IMR-90 (cell line): Measurements from ENCODE around the gene ZSCAN12. TPM values are rescaled to one million over a fixed set of nuclear protein-coding genes. Genes with fewer than 3 reads are reported as not detected.
"Not testable (repeated sequence)": the region's sequence is repeated elsewhere in the genome, so short reads cannot be mapped to it uniquely, and the experiment has no call there.

Experiments
- ATAC-seq: fragments of 200-7000 bp; cut with Tn5 transposase; 2 replicates; pipeline ENCODE4 v1.9.1; 2020; ENCODE audit warnings: low read depth, mild to moderate bottlenecking, moderate library complexity
- BruUV-seq: library from RNA; stranded (reverse); fragments of 400-500 nt; replicated peaks from 2 replicates; lab custom pipeline; 2021; lab: Mats Ljungman, UMichigan
- CTCF ChIA-PET: fragments of 300-600 bp; formaldehyde crosslinking; extraction: SDS; loops from one replicate; lab custom pipeline; 2021; ENCODE audit warnings: antibody characterized with exemption; lab: Yijun Ruan, JAX
- POLR2A ChIA-PET: fragments of 300-600 bp; sonication (Branson Sonifier 250); formaldehyde crosslinking; loops from one replicate; lab custom pipeline; 2022; ENCODE audit warnings: antibody characterized with exemption; ENCODE audit not compliant: unreplicated experiment; lab: Charles Lee
- DNase-seq: peaks from one replicate; pipeline ENCODE4 v3.0.0; 2013
- H2AFZ ChIP-seq: replicated peaks from 2 replicates; pipeline ENCODE3; 2013; ENCODE audit warnings: low read length, mild to moderate bottlenecking; ENCODE audit not compliant: poor library complexity
- H2AK5ac ChIP-seq: 2 replicates; pipeline ENCODE4 v1.6.1; 2013; ENCODE audit warnings: low read depth, low read length, inconsistent platforms
- H2AK9ac ChIP-seq: replicated peaks from 2 replicates; pipeline ENCODE3; 2013; ENCODE audit warnings: mild to moderate bottlenecking, low read depth, low read length, moderate library complexity; ENCODE audit not compliant: poor library complexity
- H2BK120ac ChIP-seq: 2 replicates; pipeline ENCODE4 v1.6.1; 2013; ENCODE audit warnings: low read depth, low read length, inconsistent platforms
- H2BK15ac ChIP-seq: 3 replicates; pipeline ENCODE4 v1.6.1; 2013; ENCODE audit warnings: low read depth, low read length, inconsistent platforms
- H2BK20ac ChIP-seq: 2 replicates; pipeline ENCODE4 v1.6.1; 2013; ENCODE audit warnings: low read depth, mild to moderate bottlenecking, inconsistent platforms, low read length, moderate library complexity
- H2BK5ac ChIP-seq: 2 replicates; pipeline ENCODE4 v1.6.1; 2013; ENCODE audit warnings: mild to moderate bottlenecking, low read depth, low read length, inconsistent platforms; ENCODE audit not compliant: poor library complexity, severe bottlenecking
- H3K14ac ChIP-seq: replicated peaks from 2 replicates; pipeline ENCODE4 v1.6.1; 2013; ENCODE audit warnings: low read depth, low read length, inconsistent platforms
- H3K18ac ChIP-seq: 2 replicates; pipeline ENCODE4 v1.6.1; 2013; ENCODE audit warnings: low read depth, low read length, control low read depth
- H3K23ac ChIP-seq: 2 replicates; pipeline ENCODE4 v1.6.1; 2013; ENCODE audit warnings: low read depth, low read length, inconsistent platforms
- H3K27ac ChIP-seq: 2 replicates; pipeline ENCODE4 v1.5.1; 2013; ENCODE audit warnings: mild to moderate bottlenecking, control low read depth, low read length; ENCODE audit not compliant: insufficient read depth
- H3K27me3 ChIP-seq: 2 replicates; pipeline ENCODE4 v1.6.1; 2013; ENCODE audit warnings: low read length; ENCODE audit not compliant: control insufficient read depth, insufficient read depth
- H3K36me3 ChIP-seq: 2 replicates; pipeline ENCODE4 v1.6.1; 2013; ENCODE audit warnings: low read length, mixed read lengths; ENCODE audit not compliant: control insufficient read depth, insufficient read depth
- H3K4ac ChIP-seq: 2 replicates; pipeline ENCODE4 v1.6.1; 2013; ENCODE audit warnings: low read depth, low read length, inconsistent platforms
- H3K4me1 ChIP-seq: 2 replicates; pipeline ENCODE4 v1.6.1; 2013; ENCODE audit warnings: low read length, mixed read lengths; ENCODE audit not compliant: control insufficient read depth, insufficient read depth
- H3K4me2 ChIP-seq: 2 replicates; pipeline ENCODE4 v1.6.1; 2013; ENCODE audit warnings: low read depth, mild to moderate bottlenecking, control low read depth, low read length, moderate library complexity
- H3K4me3 ChIP-seq: 2 replicates; pipeline ENCODE4 v1.5.1; 2013; ENCODE audit warnings: low read depth, mild to moderate bottlenecking, control low read depth, low read length, moderate library complexity; ENCODE audit not compliant: insufficient read depth
- H3K56ac ChIP-seq: 2 replicates; pipeline ENCODE4 v1.6.1; 2013; ENCODE audit warnings: low read length, inconsistent platforms; ENCODE audit not compliant: insufficient read depth; ENCODE audit errors: extremely low read depth
- H3K79me1 ChIP-seq, 2 experiments: 2 replicates each; pipeline ENCODE4 v1.6.1; 2013; ENCODE audit warnings: low read length in 2 of 2, inconsistent platforms in 1 of 2, low read depth in 1 of 2
- H3K9ac ChIP-seq: 2 replicates; pipeline ENCODE4 v1.6.1; 2013; ENCODE audit warnings: low read depth, low read length, control low read depth
- H3K9me1 ChIP-seq: 2 replicates; pipeline ENCODE4 v1.6.1; 2013; ENCODE audit warnings: low read length, inconsistent platforms; ENCODE audit not compliant: insufficient read depth
- H3K9me3 ChIP-seq: 2 replicates; pipeline ENCODE4 v1.6.1; 2013; ENCODE audit warnings: low read length; ENCODE audit not compliant: control insufficient read depth, insufficient read depth
- H4K20me1 ChIP-seq: 2 replicates; pipeline ENCODE4 v1.6.1; 2013; ENCODE audit warnings: low read length, inconsistent platforms; ENCODE audit not compliant: insufficient read depth
- H4K5ac ChIP-seq: 2 replicates; pipeline ENCODE4 v1.6.1; 2013; ENCODE audit warnings: mild to moderate bottlenecking, low read depth, low read length, control low read depth
- H4K8ac ChIP-seq, 2 experiments: 2 replicates each; pipeline ENCODE4 v1.6.1; 2013; ENCODE audit warnings: low read depth in 2 of 2, low read length in 2 of 2, control low read depth in 1 of 2, inconsistent platforms in 1 of 2
- H4K91ac ChIP-seq: 2 replicates; pipeline ENCODE4 v1.6.1; 2013; ENCODE audit warnings: low read depth, low read length, inconsistent platforms; ENCODE audit not compliant: insufficient read depth
- WGBS, 2 experiments: methylation state at CpG; one replicate each; pipeline versions ENCODE4 v1.1.5 to v1.1.7; 2013; ENCODE audit warnings: missing lambda C conversion rate in 2 of 2; ENCODE audit not compliant: insufficient read length in 1 of 2; ENCODE audit errors: extremely low coverage in 2 of 2; 5-methylcytosine and 5-hydroxymethylcytosine counted together
- dilution Hi-C: fragments of 300-500 bp; cut with HindIII; formaldehyde crosslinking; loops from one replicate; pipeline ENCODE4 v1.14.3; 2018; ENCODE audit warnings: low sequenced_read_pairs; ENCODE audit not compliant: unreplicated experiment
- in situ Hi-C: fragments of 300-500 bp; cut with MboI; formaldehyde crosslinking; loops from 3 replicates; pipeline ENCODE4 v1.14.3; 2019; ENCODE audit warnings: low sequenced_read_pairs, inconsistent platforms, mixed read lengths
- intact Hi-C: fragments of 100-400 bp; cut with micrococcal nuclease; formaldehyde crosslinking; loops from 2 replicates; pipeline ENCODE4 v1.10.0; 2022
- polyA plus RNA-seq, 3 experiments: library from polyadenylated mRNA; depleted of rRNA; stranded (reverse); fragments of >200 nt; gene quantifications; 2 replicates each; pipeline ENCODE4 v1.2.3, GENCODE V29; 2012; ENCODE audit warnings: low replicate concordance in 1 of 3
- total RNA-seq: library from RNA; depleted of rRNA; stranded (reverse); fragments of >200 nt; gene quantifications from 2 replicates; pipeline ENCODE4 v1.2.3, GENCODE V29; 2012

The ZSCAN12 gene
- total and polyA plus RNA-seq, 2 of the 4 experiments (the other 2 are of a cell fraction) = 2.0 to 6.5 TPM

- ATAC-seq, CTCF ChIA-PET, H4K8ac ChIP-seq, H3K4ac ChIP-seq, H2BK20ac ChIP-seq, H3K18ac ChIP-seq, POLR2A ChIA-PET, BruUV-seq, H3K23ac ChIP-seq, H3K14ac ChIP-seq, H3K4me2 ChIP-seq, H2AK5ac ChIP-seq, dilution Hi-C loops, H3K4me3 ChIP-seq, H4K20me1 ChIP-seq, H2BK120ac ChIP-seq, H4K91ac ChIP-seq, H3K27me3 ChIP-seq, H2AFZ ChIP-seq, H2AK9ac ChIP-seq, H3K56ac ChIP-seq, H2BK5ac ChIP-seq, H3K9me3 ChIP-seq, H2BK15ac ChIP-seq, H4K5ac ChIP-seq, H3K9ac ChIP-seq, DNase-seq, H3K27ac ChIP-seq: not testable (repeated sequence)
- intact Hi-C loops (loop anchor here (5.0 kb wide), 1 partner anchor 107 kb away; the partner anchor contains the start of gene ZKSCAN4), in situ Hi-C loops (loop anchor here (5.0 kb wide), 1 partner anchor 227 kb away; no protein-coding TSS in a partner anchor)
- Histone ChIP-seq H3K36me3 (peaks cover 12% of the 10 kb centered on the region), H3K4me1 (peaks cover 13% of the 10 kb centered on the region), H3K79me1 (peaks cover 10 to 28% of the 10 kb centered on the region in 2 experiments), H3K9me1 (peaks cover 10% of the 10 kb centered on the region; the same call in 1 of the 2 replicates)
- WGBS, 2 experiments = 90% methylated on average over 9 of the region's 16 CpGs; no CpG with 5 or more reads in 1 of the 2 experiments
Observed at GRCh38 chr6:28359562-28359961, 40.0 kb downstream of the ZSCAN12 start.
